Inflammatory macrophage treated with lipopolysaccharide for 4 hours (primary cell): ENCODE measurements around the gene TLE1.

Source experiments
- DNase-seq: peaks from one replicate; pipeline ENCODE4 v3.0.0-alpha.2; 2020

Gene TLE1

DNA sequence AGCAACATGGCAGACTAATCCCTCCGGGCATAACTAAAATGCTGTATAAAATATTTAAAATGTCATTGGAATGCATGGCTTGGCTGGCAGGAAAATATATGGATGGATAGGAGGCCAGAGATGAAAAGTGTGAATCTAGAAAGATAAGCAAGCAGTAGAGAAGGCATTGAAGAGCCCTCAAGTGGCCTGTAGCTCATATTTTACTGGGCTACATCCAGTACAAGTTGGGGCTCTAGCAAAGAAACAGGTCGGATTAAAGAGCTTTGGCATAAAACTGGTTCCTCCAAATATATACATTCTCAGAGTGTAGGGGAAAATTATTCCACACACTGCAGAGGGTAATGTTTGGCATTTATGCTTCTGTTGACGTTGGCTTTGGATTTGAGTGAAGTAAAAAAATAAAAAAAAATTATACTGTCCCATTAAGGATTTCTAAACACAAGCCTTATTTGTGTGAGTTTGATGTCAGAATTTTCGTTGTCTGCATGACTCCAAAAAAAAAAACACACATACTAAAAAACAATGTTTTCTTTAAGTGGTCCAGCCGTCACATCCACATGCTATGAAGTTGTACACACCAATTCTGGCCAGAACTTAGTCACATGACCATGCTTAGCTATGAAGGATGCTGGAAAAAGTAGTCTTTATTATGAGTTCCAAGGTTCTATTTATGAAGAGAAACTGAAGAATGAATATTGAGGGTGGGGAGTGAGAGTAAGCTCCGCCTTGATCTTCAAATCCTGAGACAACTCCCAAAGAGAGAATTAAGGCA lies 147.0 kb downstream of the TLE1 start:
- DNase-seq: no peak

DNA sequence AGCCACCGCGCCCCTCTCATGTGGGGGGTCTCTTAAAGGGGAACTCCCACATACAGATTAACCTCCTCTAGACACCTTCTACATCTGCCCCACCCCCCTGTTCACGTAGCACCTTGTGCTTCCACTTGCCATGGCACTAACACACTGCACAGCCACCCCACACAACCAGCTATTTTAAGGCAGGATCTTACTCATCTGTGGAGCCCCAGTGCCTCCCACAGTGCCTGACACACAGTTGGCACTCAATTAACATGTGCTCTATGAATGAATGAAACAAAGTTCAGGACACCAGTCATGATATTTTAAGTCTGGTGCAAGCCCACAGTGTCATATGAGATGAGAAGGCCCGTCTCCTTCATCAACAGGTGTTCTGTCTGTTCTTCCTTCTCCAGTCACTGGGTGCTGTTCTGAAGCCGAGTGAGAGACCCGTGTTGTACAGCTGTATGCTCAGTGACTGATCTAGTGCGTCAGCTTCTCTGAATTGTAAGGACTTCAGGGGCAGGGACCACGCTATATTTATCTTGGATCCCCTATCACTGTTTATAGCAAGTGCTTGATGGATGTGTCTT lies 149.1 kb downstream of the TLE1 start:
- DNase-seq: no peak

DNA sequence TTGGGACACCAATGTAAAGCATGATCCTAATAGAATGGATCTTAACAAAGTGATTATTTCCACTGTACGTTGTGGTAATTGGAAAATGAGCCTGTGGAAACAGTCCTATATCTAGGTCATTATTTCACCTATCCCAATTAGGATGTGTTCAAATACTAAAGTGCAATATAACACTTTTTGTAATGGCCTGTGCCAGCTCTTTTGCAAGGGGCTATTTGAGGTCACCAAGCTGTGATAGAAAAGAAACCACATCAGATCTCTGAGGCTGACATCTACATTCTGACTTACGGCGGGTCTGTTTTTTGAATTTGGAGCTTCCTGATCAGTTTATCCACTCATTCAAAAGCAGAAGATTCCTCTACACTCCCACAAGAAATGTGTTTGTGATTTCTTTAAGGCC lies 150.0 kb downstream of the TLE1 start:
- DNase-seq: no peak

DNA sequence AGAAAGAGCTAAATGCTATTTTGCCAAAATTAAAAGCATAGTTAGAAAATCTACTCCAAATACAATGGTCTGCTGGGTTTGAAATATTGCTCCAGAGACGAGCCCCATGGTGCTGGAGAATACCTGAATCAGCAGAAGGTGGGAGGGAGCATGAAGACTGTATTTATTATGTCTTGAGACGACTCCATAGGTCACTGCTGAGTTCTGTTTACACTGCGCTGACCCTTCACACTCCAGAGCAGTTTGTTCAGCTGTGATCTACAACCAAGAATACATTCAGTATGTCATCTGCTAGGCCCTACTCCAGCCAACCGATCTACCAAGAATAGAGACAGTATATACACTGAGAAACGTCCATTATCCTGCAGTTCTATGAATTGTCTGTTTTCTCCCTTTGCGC lies 150.5 kb downstream of the TLE1 start:
- no peak for DNase-seq

DNA sequence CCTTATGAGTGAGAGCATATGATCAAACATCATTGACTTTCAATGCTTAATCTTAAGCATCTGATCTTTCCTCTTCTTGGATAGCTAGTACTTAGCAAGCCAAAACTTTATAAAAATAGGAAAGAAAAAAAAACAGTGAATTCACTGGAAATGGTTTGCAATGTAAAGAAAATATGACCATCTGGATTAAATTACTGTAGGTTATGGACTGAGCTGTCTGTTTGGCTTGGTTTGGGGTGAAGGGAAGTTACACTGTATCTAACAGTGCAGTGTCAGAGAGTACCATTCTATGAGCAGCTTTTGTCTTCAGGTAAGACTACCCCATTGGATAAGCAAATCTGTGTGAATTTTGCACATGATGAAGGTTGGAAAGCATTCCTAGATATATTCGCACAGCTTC lies 151.4 kb downstream of the TLE1 start:
- no peak for DNase-seq

DNA sequence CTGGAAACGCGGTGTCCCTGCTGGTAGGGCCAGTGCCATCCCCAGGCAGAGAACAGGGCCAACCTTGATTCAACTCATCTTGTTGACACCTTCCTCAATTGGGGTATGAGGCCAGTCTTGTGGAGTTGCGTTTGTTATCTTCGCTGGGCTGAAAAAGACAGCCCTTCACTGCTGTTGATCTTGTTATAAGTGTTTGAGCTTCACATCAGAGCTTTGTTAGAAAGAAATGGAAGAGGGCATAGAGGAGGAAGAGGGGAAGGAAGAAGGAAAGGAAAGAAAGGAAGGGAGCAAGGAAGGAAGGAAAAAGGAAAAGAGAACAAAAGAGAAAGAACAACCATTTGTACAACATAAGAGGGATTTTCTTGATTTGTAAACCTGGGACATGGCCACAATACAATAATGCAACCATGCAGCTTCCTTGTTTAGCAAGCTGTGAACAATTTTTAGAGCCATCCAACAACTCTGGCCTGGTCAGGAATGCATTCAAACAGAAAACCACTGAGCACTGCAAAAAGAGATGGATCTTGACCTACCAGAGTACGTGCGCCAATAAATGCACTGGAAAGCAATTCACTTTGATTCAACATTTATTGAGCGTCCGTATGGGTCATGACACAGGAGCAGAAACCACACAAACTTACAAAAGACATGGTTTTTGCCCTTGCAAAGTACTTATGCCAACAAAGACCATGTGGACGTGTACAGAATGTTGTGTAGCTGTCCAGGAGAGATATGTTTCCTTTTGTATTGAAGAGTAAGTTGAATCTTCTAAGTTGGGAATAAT lies 152.9 kb downstream of the TLE1 start:
- no peak for DNase-seq

DNA sequence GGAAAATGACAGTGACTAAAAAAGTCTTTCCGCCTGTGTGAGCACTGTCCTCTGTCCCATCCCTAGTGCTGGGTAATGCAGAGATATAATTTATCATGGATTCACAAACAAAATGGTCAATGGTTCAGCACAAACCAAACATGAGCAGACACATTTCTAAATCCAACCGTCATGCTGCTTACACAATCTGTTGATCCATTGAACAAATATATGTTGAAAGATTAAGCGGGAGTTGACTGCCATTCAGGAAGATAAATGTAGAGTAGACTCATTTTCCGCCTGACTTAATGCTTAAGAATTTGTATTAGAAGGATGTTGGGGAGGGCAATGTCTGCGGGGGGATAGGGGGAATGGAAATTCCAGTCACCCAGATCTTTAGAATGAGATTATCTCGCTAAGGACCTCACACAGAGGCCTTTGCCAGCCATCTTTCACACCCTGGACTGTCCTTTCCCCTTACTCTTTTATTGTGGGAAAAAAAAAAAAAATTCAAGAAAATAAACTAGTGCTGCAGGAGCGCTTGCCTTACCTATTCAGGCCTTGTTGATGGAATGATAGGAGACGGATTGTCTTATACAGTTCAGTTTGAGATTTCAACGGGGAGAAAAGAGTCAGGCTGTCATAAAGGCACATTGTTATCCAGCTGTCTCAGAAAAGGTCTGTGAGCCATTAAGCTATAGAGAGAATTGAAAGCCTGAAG lies 153.7 kb downstream of the TLE1 start:
- no peak for DNase-seq

DNA sequence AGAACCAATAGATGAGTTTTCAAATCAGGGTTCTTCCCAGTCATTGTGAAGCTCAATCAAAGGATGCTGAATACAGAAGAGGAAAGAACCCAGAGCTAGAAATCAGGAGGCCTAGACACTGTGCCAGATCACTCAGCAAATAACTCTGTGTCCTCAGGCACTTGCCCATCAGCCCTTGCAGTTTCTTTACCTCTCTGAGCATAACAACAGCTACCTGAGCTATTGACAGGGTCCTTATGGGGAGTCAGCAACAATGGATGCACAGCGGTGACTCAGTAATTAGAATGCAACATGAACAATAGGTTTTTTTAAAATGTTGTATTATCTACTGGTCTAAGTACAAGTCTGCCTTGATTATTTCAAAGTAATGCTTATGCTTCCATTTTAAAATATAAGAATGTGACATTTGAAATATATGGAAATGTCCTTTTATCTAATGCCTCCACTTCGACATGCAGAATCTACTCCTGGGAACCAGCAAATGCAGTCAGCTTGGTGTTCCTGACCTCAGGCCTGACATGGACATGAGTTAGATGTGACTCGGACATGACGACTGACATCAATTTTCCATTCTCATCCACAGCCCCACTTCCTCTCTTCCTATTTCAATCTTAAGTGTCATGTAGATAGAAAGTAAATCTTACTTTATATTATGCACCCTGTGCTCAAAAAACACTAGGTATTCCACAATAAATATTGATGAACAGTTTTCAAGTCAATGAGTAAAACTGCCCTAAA lies 155.0 kb downstream of the TLE1 start:
- no peak for DNase-seq
